ENCODE measurements around the gene SDCBP2.

DNA sequence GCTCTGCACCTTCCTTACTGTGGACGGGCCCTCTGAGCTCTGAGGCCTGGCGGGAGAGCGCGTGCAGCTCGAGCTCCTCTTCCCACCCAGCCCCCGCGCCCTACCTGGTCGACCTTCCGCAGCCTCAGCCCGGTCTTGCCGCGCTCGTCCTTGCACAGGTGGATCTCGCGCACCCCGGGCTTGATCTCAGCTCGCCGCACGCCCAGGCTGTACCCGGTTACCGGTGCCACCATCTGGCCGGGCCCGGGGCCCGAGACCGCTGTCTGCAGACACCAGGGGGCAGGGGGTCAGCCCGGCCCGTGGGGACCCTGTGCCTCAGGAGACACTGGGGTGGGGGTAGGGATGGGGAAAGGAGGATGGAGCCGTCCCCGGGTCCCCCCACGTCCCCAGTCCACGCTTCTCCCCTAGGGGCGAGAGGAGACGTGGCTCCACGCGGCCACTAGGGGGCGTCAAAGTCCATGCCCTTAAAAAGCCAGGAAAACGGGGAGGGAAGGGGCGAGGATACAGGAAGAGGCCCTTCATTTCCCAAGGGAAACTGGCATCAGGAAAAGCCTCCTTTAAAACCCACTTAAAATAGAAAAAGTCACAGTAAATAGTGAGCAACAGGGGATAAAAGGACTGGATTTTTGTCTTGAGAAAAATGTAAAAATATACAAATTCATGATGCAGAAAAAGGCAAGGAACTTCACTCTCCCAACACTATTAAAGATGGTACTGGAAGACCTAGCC is 15.5 kb downstream of the SDCBP2 start:
- TF ChIP-seq, protein P1, sequence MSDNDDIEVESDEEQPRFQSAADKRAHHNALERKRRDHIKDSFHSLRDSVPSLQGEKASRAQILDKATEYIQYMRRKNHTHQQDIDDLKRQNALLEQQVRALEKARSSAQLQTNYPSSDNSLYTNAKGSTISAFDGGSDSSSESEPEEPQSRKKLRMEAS (IDR thresholded peaks at IDR 0.05): peak; percentile 8
- no peak for TF ChIP-seq SP1 (IDR thresholded peaks at IDR 0.05; ENCODE audit: low read depth, low read length)
- no peak for TF ChIP-seq SUZ12 (IDR thresholded peaks at IDR 0.05; ENCODE audit: low read length)
- TF ChIP-seq, protein P2, sequence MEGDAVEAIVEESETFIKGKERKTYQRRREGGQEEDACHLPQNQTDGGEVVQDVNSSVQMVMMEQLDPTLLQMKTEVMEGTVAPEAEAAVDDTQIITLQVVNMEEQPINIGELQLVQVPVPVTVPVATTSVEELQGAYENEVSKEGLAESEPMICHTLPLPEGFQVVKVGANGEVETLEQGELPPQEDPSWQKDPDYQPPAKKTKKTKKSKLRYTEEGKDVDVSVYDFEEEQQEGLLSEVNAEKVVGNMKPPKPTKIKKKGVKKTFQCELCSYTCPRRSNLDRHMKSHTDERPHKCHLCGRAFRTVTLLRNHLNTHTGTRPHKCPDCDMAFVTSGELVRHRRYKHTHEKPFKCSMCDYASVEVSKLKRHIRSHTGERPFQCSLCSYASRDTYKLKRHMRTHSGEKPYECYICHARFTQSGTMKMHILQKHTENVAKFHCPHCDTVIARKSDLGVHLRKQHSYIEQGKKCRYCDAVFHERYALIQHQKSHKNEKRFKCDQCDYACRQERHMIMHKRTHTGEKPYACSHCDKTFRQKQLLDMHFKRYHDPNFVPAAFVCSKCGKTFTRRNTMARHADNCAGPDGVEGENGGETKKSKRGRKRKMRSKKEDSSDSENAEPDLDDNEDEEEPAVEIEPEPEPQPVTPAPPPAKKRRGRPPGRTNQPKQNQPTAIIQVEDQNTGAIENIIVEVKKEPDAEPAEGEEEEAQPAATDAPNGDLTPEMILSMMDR (IDR thresholded peaks at IDR 0.05; ENCODE audit: control extremely low read depth in 1 of 3, insufficient read depth in 1 of 3, low read depth in 1 of 3, low read length in 3 of 3): peak; percentile 88 to 93 (median 92)

All from H1 (cell line).